GM13977 (cell line): Measurements from ENCODE around the gene CASP8.
A peak's percentile ranks its signal among the peaks of the same experiment; 100 is the strongest.

Source experiments
- DNase-seq: peaks from one replicate; pipeline ENCODE4 v3.0.0; 2012; ENCODE audit warnings: low spot score
- CTCF ChIP-seq: IDR thresholded peaks from 2 replicates; pipeline ENCODE4 v1.5.1; 2012; ENCODE audit warnings: mild to moderate bottlenecking, control low read depth; ENCODE audit not compliant: insufficient read depth; ENCODE audit errors: extremely low read depth, missing control alignments
- in situ Hi-C: fragments of 300-500 bp; cut with MboI; formaldehyde crosslinking; loops from one replicate; pipeline ENCODE4 v1.12.0; 2022; ENCODE audit warnings: low sequenced_read_pairs, low pct_unique_long_range_greater_than_20kb, mixed read lengths, inconsistent platforms; ENCODE audit not compliant: unreplicated experiment

Gene CASP8

GRCh38 chr2:201260302-201260800, at the start of gene CASP8:
Gene CASP8, plus strand, starts transcription at chr2:201260536. Its CDS starts 5,951 bp downstream, at chr2:201266487.
- peak; percentile 37 for DNase-seq
- in situ Hi-C loops = no loop called here
- no peak for TF ChIP-seq CTCF

GRCh38 chr2:201215963-201216362, 44.4 kb upstream of the CASP8 start:
- in situ Hi-C loops = no loop called here
- no peak for TF ChIP-seq CTCF
- DNase-seq = no peak

- DNase-seq = no peak
- in situ Hi-C loops = no loop called here
- no peak for TF ChIP-seq CTCF
These were observed 43.4 kb upstream of the CASP8 start for GRCh38 chr2:201216918-201217317.

GRCh38 chr2:201218780-201219179, 41.6 kb upstream of the CASP8 start:
- in situ Hi-C loops = no loop called here
- no peak for DNase-seq
- TF ChIP-seq CTCF = no peak

GRCh38 chr2:201219328-201220096, 40.8 kb upstream of the CASP8 start:
- DNase-seq = no peak
- no peak for TF ChIP-seq CTCF
- in situ Hi-C loops = no loop called here

GRCh38 chr2:201220102-201220570, 40.2 kb upstream of the CASP8 start:
- in situ Hi-C loops = no loop called here
- TF ChIP-seq CTCF = no peak
- no peak for DNase-seq
